GM12878 (cell line): ENCODE measurements around the gene RANGRF.

ENCODE experiments used
- CEBPB ChIP-seq, 2 experiments: fragments of 150-350 bp in 1 of 2; IDR thresholded peaks; 2 replicates each; pipeline ENCODE4 v1.6.1; 2012 to 2014; ENCODE audit warnings: low read depth in 2 of 2, low read length in 2 of 2, borderline replicate concordance in 1 of 2, inconsistent platforms in 1 of 2
- POLR2A ChIP-seq: IDR thresholded peaks from 2 replicates; pipeline ENCODE4 v1.6.1; 2011; ENCODE audit warnings: low read depth, mild to moderate bottlenecking, low read length

DNA sequence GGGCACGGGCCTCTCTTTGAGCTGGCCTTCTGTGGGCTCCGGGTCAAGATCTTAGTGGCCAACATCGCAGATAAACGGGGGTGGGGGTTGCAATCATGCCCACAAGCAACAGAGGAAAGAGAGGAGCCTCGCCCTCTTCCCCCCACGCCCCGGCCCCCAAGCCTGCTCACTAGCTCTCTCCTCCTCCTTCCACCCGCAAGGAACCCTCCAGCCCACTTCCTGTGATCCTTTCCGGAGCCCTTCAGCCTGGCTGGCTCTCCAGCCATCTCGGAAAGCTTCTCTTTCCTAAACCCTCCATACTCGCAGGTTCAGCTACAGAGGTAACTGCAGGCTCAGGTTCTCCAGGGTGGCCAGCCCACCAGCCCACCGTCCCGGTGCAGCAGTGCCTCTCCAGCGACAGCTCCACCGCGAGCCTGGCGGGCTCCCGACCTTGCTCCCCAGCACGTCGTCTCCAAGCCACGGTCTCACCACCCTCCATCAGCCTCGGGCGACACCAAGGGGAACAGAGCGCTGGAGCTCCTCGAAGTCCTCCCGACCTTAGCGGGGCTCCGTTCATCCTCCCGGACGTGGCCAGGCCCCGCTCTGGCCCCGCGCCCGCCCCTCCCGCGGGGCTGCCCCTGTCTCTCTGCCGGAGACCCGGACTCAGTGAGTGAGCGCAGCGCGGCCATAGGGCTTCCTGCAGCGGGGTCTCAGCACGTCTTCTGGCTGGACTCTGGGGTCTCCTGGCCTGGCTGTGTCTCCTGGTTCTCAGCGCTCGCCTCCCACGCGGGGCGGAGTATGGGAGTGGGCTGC, 38.2 kb downstream of the RANGRF start:
- no peak for TF ChIP-seq POLR2A
- TF ChIP-seq CEBPB (IDR thresholded peaks at IDR 0.05; ENCODE audit: borderline replicate concordance in 1 of 2, low read depth in 2 of 2, low read length in 2 of 2): no peak
